GM10266 (cell line): ENCODE data around the gene LRP2.

Experiments
- DNase-seq: peaks from one replicate; pipeline ENCODE4 v3.0.0; 2012; ENCODE audit errors: extremely low spot score
- CTCF ChIP-seq: IDR thresholded peaks from 2 replicates; pipeline ENCODE4 v1.5.1; 2012; ENCODE audit warnings: mild to moderate bottlenecking, low read depth; ENCODE audit not compliant: control insufficient read depth, insufficient read depth; ENCODE audit errors: missing control alignments

Gene LRP2

GRCh38 chr2:169348321-169349024 is 13.9 kb downstream of the LRP2 start:
- no peak for DNase-seq
- no peak for TF ChIP-seq CTCF

- no peak for DNase-seq
Measured at GRCh38 chr2:169345486-169346437, 16.6 kb downstream of the LRP2 start.

GRCh38 chr2:169344736-169345485 is 17.4 kb downstream of the LRP2 start:
- no peak for DNase-seq
- no peak for TF ChIP-seq CTCF

More at GRCh38 chr2:169345486-169346437, 16.6 kb downstream of the LRP2 start:
- no peak for TF ChIP-seq CTCF

- no peak for DNase-seq
- TF ChIP-seq CTCF: no peak
Measured at GRCh38 chr2:169343202-169343601, 19.1 kb downstream of the LRP2 start.

- DNase-seq: no peak
- TF ChIP-seq CTCF: no peak
Measured at GRCh38 chr2:169339657-169340056, 22.7 kb downstream of the LRP2 start.

GRCh38 chr2:169336695-169337094 is 25.6 kb downstream of the LRP2 start:
- DNase-seq: no peak
- TF ChIP-seq CTCF: no peak
